ENCODE data around the gene ACIN1. TPM values are rescaled to one million over a fixed set of nuclear protein-coding genes. Genes with fewer than 3 reads are reported as not detected.

ACIN1 gene
- total RNA-seq, 1 experiment from 2014 or later: 179 TPM

- ChIA-PET CTCF (interaction anchor here (1.0 to 1.6 kb wide), 2 partner anchors 9 to 17 kb away, joined by 3 to 6 read pairs; partner anchors contain the start of gene ACIN1), RAD21 (ENCODE audit: low non-redundant PET in 1 of 2, low total read pairs in 2 of 2, uncharacterized antibody in 2 of 2, unreplicated experiment in 2 of 2) (no interaction called here), POLR2A (interaction anchor here (1.7 kb wide), 1 partner anchor 10 kb away, joined by 5 read pairs; the partner anchor contains the start of genes ACIN1 and C14orf119)
- no peak for ATAC-seq
- Histone ChIP-seq H3K9me2 (ENCODE audit: insufficient read depth) (no peaks in the 10 kb centered on the region), H3K4me2 (ENCODE audit: low read length) (no peak overlapping the region), H3K9ac (ENCODE audit: low read length) (no peak overlapping the region), H4K20me1 (ENCODE audit: insufficient read depth) (no peaks in the 10 kb centered on the region), H3K9me3 (ENCODE audit: control insufficient read depth in 1 of 2, insufficient read depth in 1 of 2, low read depth in 1 of 2, low read length in 2 of 2) (no peaks in the 10 kb centered on the region), H3K4me1 (ENCODE audit: control insufficient read depth in 1 of 2, insufficient read depth in 2 of 2, low read length in 2 of 2) (peaks cover 0 to 2% of the 10 kb centered on the region in 2 experiments; a peak in 1 of 4 replicates), H2AFZ (ENCODE audit: low read depth, low read length, poor library complexity, severe bottlenecking) (no peak overlapping the region), H3K36me3 (ENCODE audit: control insufficient read depth in 1 of 2, insufficient read depth in 2 of 2, low read length in 2 of 2) (peaks cover 57 to 60% of the 10 kb centered on the region in 2 experiments), H3K4me3 (replicated peaks in 1 of 2; ENCODE audit: low read depth in 1 of 2, low read length in 2 of 2) (no peak overlapping the region), H3K79me2 (ENCODE audit: insufficient read depth, low read length) (peaks cover 49% of the 10 kb centered on the region), H3K27me3 (ENCODE audit: insufficient read depth, low read length) (no peaks in the 10 kb centered on the region), H3K27ac (ENCODE audit: low read depth, low read length) (no peak overlapping the region)
- BruUV-seq (replicated peaks): no TSS peak
- DNase-seq (ENCODE audit: low read depth, low spot score): no peak
- intact Hi-C loops (cut with micrococcal nuclease): no loop called here
- TF ChIP-seq TCF7L2 (IDR thresholded peaks at IDR 0.05; ENCODE audit: borderline replicate concordance, extremely low read depth, insufficient read depth, insufficient read length) (no peak), CBX3 (IDR thresholded peaks at IDR 0.05; ENCODE audit: low read depth) (no peak), POLR2A (IDR thresholded peaks at IDR 0.05; ENCODE audit: borderline replicate concordance, extremely low read depth, insufficient read depth, insufficient read length) (no peak), ELF1 (IDR thresholded peaks at IDR 0.05; ENCODE audit: borderline replicate concordance, low read depth) (no peak), ATF3 (IDR thresholded peaks at IDR 0.05) (no peak), SIN3A (IDR thresholded peaks at IDR 0.05; ENCODE audit: low read depth) (no peak), EGR1 (IDR thresholded peaks at IDR 0.05; ENCODE audit: low read depth) (no peak), REST (IDR thresholded peaks at IDR 0.05; ENCODE audit: low read depth) (no peak), EZH2phosphoT487 (IDR thresholded peaks at IDR 0.05; ENCODE audit: borderline replicate concordance) (no peak), ZBTB33 (IDR thresholded peaks at IDR 0.05; ENCODE audit: extremely low read depth, insufficient replicate concordance, low read length) (no peak), ZNF274 (IDR thresholded peaks at IDR 0.05; ENCODE audit: low read depth, low read length) (no peak)
- TF ChIP-seq, protein P1, sequence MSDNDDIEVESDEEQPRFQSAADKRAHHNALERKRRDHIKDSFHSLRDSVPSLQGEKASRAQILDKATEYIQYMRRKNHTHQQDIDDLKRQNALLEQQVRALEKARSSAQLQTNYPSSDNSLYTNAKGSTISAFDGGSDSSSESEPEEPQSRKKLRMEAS (IDR thresholded peaks at IDR 0.05): no peak
Measured at GRCh38 chr14:23085458-23085857, 9.5 kb downstream of the ACIN1 start.

Data from HCT116 (cell line).